ENCODE measurements around the gene MDK. TPM values are rescaled to one million over a fixed set of nuclear protein-coding genes. Genes with fewer than 3 reads are reported as not detected.

MDK gene
- total and polyA plus RNA-seq, 2 of the 4 experiments (the other 2 are of a cell fraction) = 25.8 to 377 TPM

- TF ChIP-seq FOS (IDR thresholded peaks at IDR 0.05; ENCODE audit: low read depth, low read length) (no peak), SMC3 (IDR thresholded peaks at IDR 0.05; ENCODE audit: low read depth, low read length) (no peak)
Observed at GRCh38 chr11:46362156-46363030, 19.1 kb upstream of the MDK start (continued).

- Histone ChIP-seq H3K4me2 (ENCODE audit: low read depth, low read length) (no peak overlapping the region), H2AFZ (replicated peaks; ENCODE audit: low read length, poor library complexity) (peak overlapping the region; percentile 78), H2AK9ac (replicated peaks; ENCODE audit: low read depth, low read length, poor library complexity) (peak overlapping the region; percentile 73), H3K9ac (ENCODE audit: low read depth, low read length) (peak overlapping the region; percentile 49; the same call in 1 of the 2 replicates), H4K8ac (ENCODE audit: low read depth in 2 of 2, low read length in 2 of 2) (peak overlapping the region in 1 of 2 experiments; percentile 93; a peak in 2 of 4 replicates), H3K9me3 (ENCODE audit: control insufficient read depth, insufficient read depth, low read length) (no peaks in the 10 kb centered on the region), H3K14ac (replicated peaks; ENCODE audit: low read depth, low read length) (peak overlapping the region; percentile 34; the same call in 1 of the 2 replicates), H2BK20ac (ENCODE audit: low read depth, low read length) (no peak overlapping the region), H3K23ac (ENCODE audit: low read depth, low read length) (peak overlapping the region; percentile 28; the same call in 1 of the 2 replicates), H2BK15ac (ENCODE audit: low read depth, low read length) (peak overlapping the region; percentile 58; the same call in 1 of the 3 replicates), H2BK120ac (ENCODE audit: low read depth, low read length) (peak overlapping the region; percentile 10), H3K18ac (ENCODE audit: low read depth, low read length) (peak overlapping the region; percentile 79), H3K79me1 (ENCODE audit: low read depth in 1 of 2, low read length in 2 of 2) (peaks cover 34 to 61% of the 10 kb centered on the region in 2 experiments), H2AK5ac (ENCODE audit: low read depth, low read length) (peak overlapping the region; percentile 98), H4K5ac (ENCODE audit: low read depth, low read length) (peak overlapping the region; percentile 85), H3K56ac (ENCODE audit: extremely low read depth, insufficient read depth, low read length) (no peak overlapping the region), H3K27ac (ENCODE audit: insufficient read depth, low read length) (peak overlapping the region; percentile 41), H3K36me3 (ENCODE audit: control insufficient read depth, insufficient read depth, low read length) (no peaks in the 10 kb centered on the region), H3K4me3 (ENCODE audit: insufficient read depth, low read depth, low read length) (no peak overlapping the region), H3K9me1 (ENCODE audit: insufficient read depth, low read length) (peaks cover 5% of the 10 kb centered on the region; the same call in 1 of the 2 replicates), H2BK5ac (ENCODE audit: low read depth, low read length, poor library complexity, severe bottlenecking) (peak overlapping the region; percentile 67), H3K27me3 (ENCODE audit: control insufficient read depth, insufficient read depth, low read length) (no peaks in the 10 kb centered on the region), H3K4me1 (ENCODE audit: control insufficient read depth, insufficient read depth, low read length) (peaks cover 37% of the 10 kb centered on the region), H4K91ac (ENCODE audit: insufficient read depth, low read depth, low read length) (peak overlapping the region; percentile 70; the same call in 1 of the 2 replicates), H4K20me1 (ENCODE audit: insufficient read depth, low read length) (peaks cover 26% of the 10 kb centered on the region), H3K4ac (ENCODE audit: low read depth, low read length) (peak overlapping the region; percentile 80)
- POLR2A ChIA-PET (ENCODE audit: unreplicated experiment) = interaction anchor here (0.5 kb wide), 1 partner anchor 11 kb away, joined by 9 read pairs; no protein-coding TSS in a partner anchor
- ATAC-seq (ENCODE audit: low read depth) (peak; percentile 36), DNase-seq (peak; percentile 67)
- WGBS, 2 experiments (ENCODE audit: extremely low coverage in 2 of 2, insufficient read length in 1 of 2) = 68% methylated on average over 7 of the region's 9 CpGs; no CpG with 5 or more reads in 1 of the 2 experiments
- BruUV-seq (replicated peaks) = no TSS peak
- CTCF ChIA-PET = no interaction called here
- intact Hi-C loops (cut with micrococcal nuclease) = no loop called here
- dilution Hi-C loops (cut with HindIII; ENCODE audit: low sequenced_read_pairs, unreplicated experiment) = no loop called here
- in situ Hi-C loops (cut with MboI; ENCODE audit: low sequenced_read_pairs) = no loop called here
- TF ChIP-seq RAD21 (IDR thresholded peaks at IDR 0.05; ENCODE audit: low read length) (no peak), USF2 (IDR thresholded peaks at IDR 0.05; ENCODE audit: low read depth, low read length) (no peak), MXI1 (IDR thresholded peaks at IDR 0.05; ENCODE audit: borderline replicate concordance, low read depth, low read length) (peak; percentile 67; the same call in 1 of the 2 replicates), NFE2L2 (IDR thresholded peaks at IDR 0.05; ENCODE audit: low read depth, low read length) (no peak), ELK1 (IDR thresholded peaks at IDR 0.05; ENCODE audit: borderline replicate concordance, low read depth, low read length) (no peak), SMC3 (IDR thresholded peaks at IDR 0.05; ENCODE audit: low read depth, low read length) (no peak), RCOR1 (IDR thresholded peaks at IDR 0.05; ENCODE audit: insufficient replicate concordance, low read length) (no peak), POLR2A (IDR thresholded peaks at IDR 0.05; ENCODE audit: low read depth, low read length) (no peak), FOS (IDR thresholded peaks at IDR 0.05; ENCODE audit: low read depth, low read length) (no peak), RFX5 (IDR thresholded peaks at IDR 0.05; ENCODE audit: low read depth, low read length) (no peak), MAFK (IDR thresholded peaks at IDR 0.05; ENCODE audit: low read depth, low read length) (no peak), CEBPB (IDR thresholded peaks at IDR 0.05; ENCODE audit: low read depth, low read length) (no peak), MAZ (IDR thresholded peaks at IDR 0.05; ENCODE audit: borderline replicate concordance, low read depth, low read length) (peak; percentile 64; the same call in 1 of the 2 replicates), BHLHE40 (IDR thresholded peaks at IDR 0.05; ENCODE audit: low read depth, low read length) (no peak)
Observed at GRCh38 chr11:46363031-46363407, 18.4 kb upstream of the MDK start.

Measured in IMR-90 (cell line).